Suprapubic skin (tissue), 4 donors: ENCODE results near the gene MEX3A. TPM values are rescaled to one million over a fixed set of nuclear protein-coding genes. Genes with fewer than 3 reads are reported as not detected.
A peak's percentile ranks its signal among the peaks of the same experiment; 100 is the strongest.

ENCODE experiments used
- DNase-seq, 2 donors: peaks; one replicate each; pipeline ENCODE4 v3.0.0-alpha.2; 2019; ENCODE audit warnings: low spot score in 2 of 2
- H3K27ac ChIP-seq: fragments of 200-600 bp; sonication (generic); one replicate; pipeline ENCODE4 v1.5.1; 2019
- H3K27me3 ChIP-seq: fragments of 200-600 bp; sonication (generic); one replicate; pipeline ENCODE4 v1.5.1; 2019
- H3K36me3 ChIP-seq: fragments of 200-600 bp; sonication (generic); one replicate; pipeline ENCODE4 v1.5.1; 2019
- H3K4me1 ChIP-seq: fragments of 200-600 bp; sonication (generic); one replicate; pipeline ENCODE4 v1.5.1; 2019
- H3K4me3 ChIP-seq: fragments of 200-600 bp; sonication (generic); one replicate; pipeline ENCODE4 v1.5.1; 2019; ENCODE audit warnings: mild to moderate bottlenecking
- H3K9me3 ChIP-seq: fragments of 200-600 bp; sonication (generic); one replicate; pipeline ENCODE4 v1.5.1; 2019
- EP300 ChIP-seq: sonication (generic); formaldehyde crosslinking; IDR thresholded peaks from one replicate; pipeline ENCODE4 v1.6.1; 2017; ENCODE audit warnings: antibody characterized with exemption
- POLR2A ChIP-seq, 2 donors: fragments of 450-650 bp; IDR thresholded peaks; one replicate each; pipeline ENCODE4 v1.6.1; 2017; ENCODE audit warnings: antibody characterized with exemption in 2 of 2, mild to moderate bottlenecking in 2 of 2, moderate library complexity in 2 of 2
- POLR2AphosphoS5 ChIP-seq, 3 donors: sonication (generic); formaldehyde crosslinking; IDR thresholded peaks; one replicate each; pipeline ENCODE4 v1.6.1; 2017; ENCODE audit warnings: antibody characterized with exemption in 3 of 3
- WGBS: methylation state at CpG from one replicate; pipeline ENCODE4 v1.1.5; 2018; 5-methylcytosine and 5-hydroxymethylcytosine counted together
- total RNA-seq, 4 donors: library from RNA; depleted of rRNA; stranded (reverse); fragments of >200 nt; gene quantifications; one replicate each; pipeline ENCODE4 v1.1.0, GENCODE V29; 2016
- TF ChIP-seq, protein P1 (sequence below), 2 donors: fragments of 200-600 bp in 1 of 2; fragments of 450-650 bp in 1 of 2; sonication (generic) in 1 of 2; IDR thresholded peaks; one replicate each; pipeline ENCODE4 v1.5.1; 2016 to 2019; ENCODE audit warnings: antibody characterized with exemption in 2 of 2, mild to moderate bottlenecking in 1 of 2, moderate library complexity in 1 of 2

Gene MEX3A
- total RNA-seq, 4 donors from 2014 or later, result 0.42 to 2.7 (median 1.0) TPM

GRCh38 chr1:156115514-156116374 is 33.5 kb upstream of the MEX3A start:
- Histone ChIP-seq H3K27ac (peak overlapping the region; percentile 100), H3K27me3 (no peaks in the 10 kb centered on the region), H3K4me3 (peak overlapping the region; percentile 100), H3K36me3 (no peaks in the 10 kb centered on the region), H3K4me1 (peaks cover 68% of the 10 kb centered on the region), H3K9me3 (no peaks in the 10 kb centered on the region)
- peak in 1 of 2 donors; percentile 46 for TF ChIP-seq POLR2A (IDR thresholded peaks at IDR 0.05)
- TF ChIP-seq POLR2AphosphoS5 (IDR thresholded peaks at IDR 0.05), result peak in 1 of 3 donors; percentile 83
- TF ChIP-seq EP300, result no peak
- TF ChIP-seq, protein P1, sequence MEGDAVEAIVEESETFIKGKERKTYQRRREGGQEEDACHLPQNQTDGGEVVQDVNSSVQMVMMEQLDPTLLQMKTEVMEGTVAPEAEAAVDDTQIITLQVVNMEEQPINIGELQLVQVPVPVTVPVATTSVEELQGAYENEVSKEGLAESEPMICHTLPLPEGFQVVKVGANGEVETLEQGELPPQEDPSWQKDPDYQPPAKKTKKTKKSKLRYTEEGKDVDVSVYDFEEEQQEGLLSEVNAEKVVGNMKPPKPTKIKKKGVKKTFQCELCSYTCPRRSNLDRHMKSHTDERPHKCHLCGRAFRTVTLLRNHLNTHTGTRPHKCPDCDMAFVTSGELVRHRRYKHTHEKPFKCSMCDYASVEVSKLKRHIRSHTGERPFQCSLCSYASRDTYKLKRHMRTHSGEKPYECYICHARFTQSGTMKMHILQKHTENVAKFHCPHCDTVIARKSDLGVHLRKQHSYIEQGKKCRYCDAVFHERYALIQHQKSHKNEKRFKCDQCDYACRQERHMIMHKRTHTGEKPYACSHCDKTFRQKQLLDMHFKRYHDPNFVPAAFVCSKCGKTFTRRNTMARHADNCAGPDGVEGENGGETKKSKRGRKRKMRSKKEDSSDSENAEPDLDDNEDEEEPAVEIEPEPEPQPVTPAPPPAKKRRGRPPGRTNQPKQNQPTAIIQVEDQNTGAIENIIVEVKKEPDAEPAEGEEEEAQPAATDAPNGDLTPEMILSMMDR (IDR thresholded peaks at IDR 0.05), result no peak
- DNase-seq, result peak in 1 of 2 donors; percentile 89
- 3% methylated on average over 14 of the region's 19 CpGs for WGBS

DNA sequence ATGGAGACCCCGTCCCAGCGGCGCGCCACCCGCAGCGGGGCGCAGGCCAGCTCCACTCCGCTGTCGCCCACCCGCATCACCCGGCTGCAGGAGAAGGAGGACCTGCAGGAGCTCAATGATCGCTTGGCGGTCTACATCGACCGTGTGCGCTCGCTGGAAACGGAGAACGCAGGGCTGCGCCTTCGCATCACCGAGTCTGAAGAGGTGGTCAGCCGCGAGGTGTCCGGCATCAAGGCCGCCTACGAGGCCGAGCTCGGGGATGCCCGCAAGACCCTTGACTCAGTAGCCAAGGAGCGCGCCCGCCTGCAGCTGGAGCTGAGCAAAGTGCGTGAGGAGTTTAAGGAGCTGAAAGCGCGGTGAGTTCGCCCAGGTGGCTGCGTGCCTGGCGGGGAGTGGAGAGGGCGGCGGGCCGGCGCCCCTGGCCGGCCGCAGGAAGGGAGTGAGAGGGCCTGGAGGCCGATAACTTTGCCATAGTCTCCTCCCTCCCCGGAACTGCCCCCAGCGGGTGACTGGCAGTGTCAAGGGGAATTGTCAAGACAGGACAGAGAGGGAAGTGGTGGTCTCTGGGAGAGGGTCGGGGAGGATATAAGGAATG is 32.8 kb upstream of the MEX3A start:
- H3K4me1 ChIP-seq, result peaks cover 61% of the 10 kb centered on the region
- WGBS, result 0% methylated on average over 15 of the region's 49 CpGs

DNA sequence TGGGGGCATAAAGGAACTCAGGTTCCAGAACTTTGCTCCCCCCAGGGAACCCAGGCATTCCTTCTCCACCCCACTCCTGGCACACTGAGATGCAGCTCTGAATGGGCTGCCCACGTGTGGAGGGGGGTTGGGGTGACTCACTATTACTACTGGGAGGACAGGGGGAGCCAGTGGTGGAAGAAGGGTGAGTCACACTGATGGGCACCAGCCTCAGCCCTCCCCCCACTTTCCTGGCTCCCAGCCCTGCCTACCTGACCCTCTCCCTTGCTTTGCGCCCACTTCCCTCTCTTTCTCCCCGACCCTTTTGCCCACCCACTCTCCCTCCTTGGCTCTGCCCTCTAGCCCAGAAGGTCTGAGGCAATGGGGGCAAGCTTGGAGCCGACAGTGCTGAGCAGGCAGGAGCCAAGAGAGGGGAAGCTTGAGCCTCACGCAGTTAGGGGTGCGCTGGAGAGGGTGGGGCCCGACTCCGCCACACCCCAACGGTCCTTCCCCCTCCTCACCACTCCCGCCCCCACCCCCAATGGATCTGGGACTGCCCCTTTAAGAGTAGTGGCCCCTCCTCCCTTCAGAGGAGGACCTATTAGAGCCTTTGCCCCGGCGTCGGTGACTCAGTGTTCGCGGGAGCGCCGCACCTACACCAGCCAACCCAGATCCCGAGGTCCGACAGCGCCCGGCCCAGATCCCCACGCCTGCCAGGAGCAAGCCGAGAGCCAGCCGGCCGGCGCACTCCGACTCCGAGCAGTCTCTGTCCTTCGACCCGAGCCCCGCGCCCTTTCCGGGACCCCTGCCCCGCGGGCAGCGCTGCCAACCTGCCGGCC is 32.0 kb upstream of the MEX3A start, which contains the start of gene LMNA:
LMNA (plus strand) TSS at position 611 of the 818 bp plus-strand sequence. CDS start 208 bp downstream, outside the sequence.
- Histone ChIP-seq H3K4me3 (peak within 1 kb of the TSS; percentile 100), H3K4me1 (peaks cover 55% of the 10 kb centered on the region), H3K27ac (peak within 1 kb of the TSS; percentile 100), H3K36me3 (no peaks in the 10 kb centered on the region), H3K9me3 (no peaks in the 10 kb centered on the region), H3K27me3 (no peaks in the 10 kb centered on the region)
- TF ChIP-seq POLR2A (IDR thresholded peaks at IDR 0.05), result peak; percentile 89 to 96
- TF ChIP-seq, protein P1 (IDR thresholded peaks at IDR 0.05), result no peak
- peak; percentile 76 to 92 (median 87) for TF ChIP-seq POLR2AphosphoS5 (IDR thresholded peaks at IDR 0.05)
- peak; percentile 98 for DNase-seq
- WGBS, result 0% methylated on average over 4 of the region's 37 CpGs

More for the DNA sequence above, 32.8 kb upstream of the MEX3A start:
- Histone ChIP-seq H3K36me3 (no peaks in the 10 kb centered on the region), H3K9me3 (no peaks in the 10 kb centered on the region), H3K4me3 (peak overlapping the region; percentile 100), H3K27ac (peak overlapping the region; percentile 100), H3K27me3 (no peaks in the 10 kb centered on the region)
- peak in 1 of 3 donors; percentile 93 for TF ChIP-seq POLR2AphosphoS5 (IDR thresholded peaks at IDR 0.05)
- TF ChIP-seq POLR2A (IDR thresholded peaks at IDR 0.05), result no peak
- DNase-seq, result no peak

GRCh38 chr1:156113282-156113950 is 31.2 kb upstream of the MEX3A start:
- DNase-seq, result no peak
- WGBS, result 33% methylated on average over 4 of the region's 4 CpGs

More at GRCh38 chr1:156113282-156113950, 31.2 kb upstream of the MEX3A start:
- Histone ChIP-seq H3K9me3 (no peaks in the 10 kb centered on the region), H3K27ac (peak overlapping the region; percentile 100), H3K4me3 (peak overlapping the region; percentile 100), H3K36me3 (no peaks in the 10 kb centered on the region), H3K27me3 (no peaks in the 10 kb centered on the region), H3K4me1 (peaks cover 52% of the 10 kb centered on the region)
- TF ChIP-seq POLR2A (IDR thresholded peaks at IDR 0.05) (no peak), EP300 (no peak), POLR2AphosphoS5 (IDR thresholded peaks at IDR 0.05) (no peak)
- TF ChIP-seq, protein P1 (IDR thresholded peaks at IDR 0.05), result no peak
